ENCODE results near the gene R3HDM1.

- TF ChIP-seq MXI1 (IDR thresholded peaks at IDR 0.05; ENCODE audit: borderline replicate concordance, low read depth, low read length), result no peak
- TF ChIP-seq, protein P1, sequence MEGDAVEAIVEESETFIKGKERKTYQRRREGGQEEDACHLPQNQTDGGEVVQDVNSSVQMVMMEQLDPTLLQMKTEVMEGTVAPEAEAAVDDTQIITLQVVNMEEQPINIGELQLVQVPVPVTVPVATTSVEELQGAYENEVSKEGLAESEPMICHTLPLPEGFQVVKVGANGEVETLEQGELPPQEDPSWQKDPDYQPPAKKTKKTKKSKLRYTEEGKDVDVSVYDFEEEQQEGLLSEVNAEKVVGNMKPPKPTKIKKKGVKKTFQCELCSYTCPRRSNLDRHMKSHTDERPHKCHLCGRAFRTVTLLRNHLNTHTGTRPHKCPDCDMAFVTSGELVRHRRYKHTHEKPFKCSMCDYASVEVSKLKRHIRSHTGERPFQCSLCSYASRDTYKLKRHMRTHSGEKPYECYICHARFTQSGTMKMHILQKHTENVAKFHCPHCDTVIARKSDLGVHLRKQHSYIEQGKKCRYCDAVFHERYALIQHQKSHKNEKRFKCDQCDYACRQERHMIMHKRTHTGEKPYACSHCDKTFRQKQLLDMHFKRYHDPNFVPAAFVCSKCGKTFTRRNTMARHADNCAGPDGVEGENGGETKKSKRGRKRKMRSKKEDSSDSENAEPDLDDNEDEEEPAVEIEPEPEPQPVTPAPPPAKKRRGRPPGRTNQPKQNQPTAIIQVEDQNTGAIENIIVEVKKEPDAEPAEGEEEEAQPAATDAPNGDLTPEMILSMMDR (conservative IDR thresholded peaks at IDR 0.05; ENCODE audit: low read depth, low read length), result no peak
- no peak for TF ChIP-seq USF2 (IDR thresholded peaks at IDR 0.05; ENCODE audit: low read depth, low read length)
- no peak for TF ChIP-seq RFX5 (IDR thresholded peaks at IDR 0.05; ENCODE audit: low read depth, low read length)
- TF ChIP-seq POLR2A (IDR thresholded peaks at IDR 0.05; ENCODE audit: low read depth, low read length), result no peak
These were observed 130.8 kb downstream of the R3HDM1 start for GRCh38 chr2:135662088-135662487.
